Hepatocyte (in vitro differentiated cells): ENCODE data around the gene ZNF326. TPM values are rescaled to one million over a fixed set of nuclear protein-coding genes. Genes with fewer than 3 reads are reported as not detected.

Experiments
- DNase-seq: peaks from one replicate; pipeline ENCODE4 v3.0.0-alpha.2; 2016; ENCODE audit warnings: low spot score
- H2AFZ ChIP-seq: fragments of 200-600 bp; sonication (generic); 2 replicates; pipeline ENCODE4 v1.6.0; 2016; ENCODE audit warnings: antibody characterized with exemption, mild to moderate bottlenecking
- H3K27ac ChIP-seq: fragments of 200-600 bp; sonication (generic); 2 replicates; pipeline ENCODE4 v1.5.1; 2016; ENCODE audit warnings: mild to moderate bottlenecking
- H3K27me3 ChIP-seq: fragments of 200-600 bp; sonication (generic); 2 replicates; pipeline ENCODE4 v1.6.1; 2016
- H3K36me3 ChIP-seq: fragments of 200-600 bp; sonication (generic); replicated peaks from 2 replicates; pipeline ENCODE4 v1.5.1; 2016; ENCODE audit warnings: low read depth; ENCODE audit not compliant: insufficient read depth
- H3K4me1 ChIP-seq: fragments of 200-600 bp; sonication (generic); 2 replicates; pipeline ENCODE4 v1.5.1; 2016; ENCODE audit warnings: mild to moderate bottlenecking, moderate library complexity; ENCODE audit not compliant: insufficient read depth
- H3K4me2 ChIP-seq: fragments of 200-600 bp; sonication (generic); 2 replicates; pipeline ENCODE4 v1.6.0; 2016
- H3K4me3 ChIP-seq: fragments of 200-600 bp; sonication (generic); 2 replicates; pipeline ENCODE4 v1.5.1; 2016; ENCODE audit warnings: mild to moderate bottlenecking
- H3K79me2 ChIP-seq: fragments of 200-600 bp; sonication (generic); 2 replicates; pipeline ENCODE4 v1.6.0; 2017; ENCODE audit warnings: mild to moderate bottlenecking
- H3K9me2 ChIP-seq: fragments of 200-600 bp; sonication (generic); replicated peaks from 2 replicates; pipeline ENCODE4 v1.6.0; 2017; ENCODE audit warnings: mild to moderate bottlenecking; ENCODE audit not compliant: insufficient read depth
- H3K9me3 ChIP-seq: fragments of 200-600 bp; sonication (generic); 2 replicates; pipeline ENCODE4 v1.5.1; 2016; ENCODE audit warnings: low read depth, mild to moderate bottlenecking
- H4K20me1 ChIP-seq: fragments of 200-600 bp; sonication (generic); 2 replicates; pipeline ENCODE4 v1.6.0; 2016; ENCODE audit warnings: mild to moderate bottlenecking; ENCODE audit not compliant: insufficient read depth, poor library complexity, severe bottlenecking
- EZH2 ChIP-seq: fragments of 200-600 bp; sonication (generic); IDR thresholded peaks from 2 replicates; pipeline ENCODE4 v1.6.1; 2016; ENCODE audit warnings: antibody characterized with exemption, mild to moderate bottlenecking, borderline replicate concordance
- EZH2phosphoT487 ChIP-seq: fragments of 200-600 bp; sonication (generic); IDR thresholded peaks from one replicate; pipeline ENCODE4 v1.6.1; 2018; ENCODE audit warnings: antibody characterized with exemption, mild to moderate bottlenecking, low read depth, moderate library complexity; ENCODE audit not compliant: unreplicated experiment, severe bottlenecking
- WGBS: methylation state at CpG from one replicate; pipeline ENCODE4 v1.1.6; 2016; ENCODE audit warnings: low lambda C conversion rate; ENCODE audit errors: missing lambda C conversion rate; 5-methylcytosine and 5-hydroxymethylcytosine counted together
- polyA plus RNA-seq: library from polyadenylated mRNA; unstranded; fragments of >200 nt; fragmentation: Nextera tagmentation; extraction: Ambion mirVana; gene quantifications from 2 replicates; pipeline ENCODE4 v1.2.1, GENCODE V29; 2016
- small RNA-seq: library from RNA; depleted of rRNA; stranded (forward); fragments of <200 nt; gene quantifications from one replicate; pipeline ENCODE3, GENCODE V24; 2014
- total RNA-seq: library from RNA; depleted of rRNA; stranded (reverse); fragments of >200 nt; gene quantifications from 2 replicates; pipeline ENCODE4 v1.2.3, GENCODE V29; 2014
- TF ChIP-seq, protein P1 (sequence below): fragments of 200-600 bp; sonication (generic); IDR thresholded peaks from 2 replicates; pipeline ENCODE4 v1.5.1; 2016; ENCODE audit warnings: antibody characterized with exemption, mild to moderate bottlenecking; ENCODE audit not compliant: poor library complexity

The ZNF326 gene
- total and polyA plus RNA-seq, 2 experiments from 2014 or later = 16.1 to 25.7 TPM

DNA sequence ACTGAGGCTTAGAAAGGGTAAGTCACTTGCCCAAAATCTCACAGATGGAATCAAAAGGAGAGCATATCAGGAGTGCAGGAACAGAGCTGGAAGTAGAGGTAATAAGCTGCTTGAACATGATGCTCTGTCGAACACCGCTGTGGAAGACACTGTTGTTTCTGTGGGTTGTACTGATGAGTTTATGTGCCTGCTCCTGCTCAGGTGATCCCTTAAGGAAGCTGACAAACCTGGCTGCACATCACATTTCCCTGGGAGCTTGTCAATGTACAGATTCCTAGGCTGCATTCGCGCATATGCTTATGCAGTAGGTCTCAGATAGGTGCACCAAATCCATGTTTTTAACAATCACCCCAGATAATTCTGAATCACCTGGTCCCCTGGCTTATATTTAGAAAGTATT, 79.7 kb downstream of the ZNF326 start:
- no peaks in the 10 kb centered on the region for H3K4me1 ChIP-seq

DNA sequence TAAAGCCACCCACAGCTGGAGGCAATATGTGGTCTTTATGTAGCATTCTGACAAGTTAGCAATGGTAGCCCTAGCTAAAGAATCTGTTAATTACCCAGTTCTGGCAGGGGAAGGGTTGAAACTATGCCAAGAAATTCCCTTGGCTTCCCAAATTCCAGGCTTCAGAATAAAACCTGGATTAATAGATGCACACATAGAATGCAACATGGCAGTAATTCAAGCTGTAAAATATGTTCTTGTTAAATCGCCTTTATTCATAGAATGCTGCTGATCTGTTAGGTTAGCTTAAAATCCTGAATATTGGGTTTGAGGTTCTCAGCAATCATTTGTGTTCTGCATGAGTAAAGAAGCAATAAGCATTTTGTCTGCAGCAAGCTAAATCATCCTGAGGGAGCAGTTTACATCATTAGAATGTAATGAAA, 80.1 kb downstream of the ZNF326 start:
- no peaks in the 10 kb centered on the region for H3K27me3 ChIP-seq
- H3K4me1 ChIP-seq = no peaks in the 10 kb centered on the region

More for the DNA sequence above, 79.7 kb downstream of the ZNF326 start:
- Histone ChIP-seq H3K4me3 (no peak overlapping the region), H3K36me3 (no peaks in the 10 kb centered on the region), H3K4me2 (no peak overlapping the region), H3K9me3 (no peaks in the 10 kb centered on the region), H3K27me3 (no peaks in the 10 kb centered on the region), H3K27ac (no peak overlapping the region), H3K79me2 (no peaks in the 10 kb centered on the region), H2AFZ (no peak overlapping the region), H3K9me2 (no peaks in the 10 kb centered on the region), H4K20me1 (no peaks in the 10 kb centered on the region)
- TF ChIP-seq, protein P1, sequence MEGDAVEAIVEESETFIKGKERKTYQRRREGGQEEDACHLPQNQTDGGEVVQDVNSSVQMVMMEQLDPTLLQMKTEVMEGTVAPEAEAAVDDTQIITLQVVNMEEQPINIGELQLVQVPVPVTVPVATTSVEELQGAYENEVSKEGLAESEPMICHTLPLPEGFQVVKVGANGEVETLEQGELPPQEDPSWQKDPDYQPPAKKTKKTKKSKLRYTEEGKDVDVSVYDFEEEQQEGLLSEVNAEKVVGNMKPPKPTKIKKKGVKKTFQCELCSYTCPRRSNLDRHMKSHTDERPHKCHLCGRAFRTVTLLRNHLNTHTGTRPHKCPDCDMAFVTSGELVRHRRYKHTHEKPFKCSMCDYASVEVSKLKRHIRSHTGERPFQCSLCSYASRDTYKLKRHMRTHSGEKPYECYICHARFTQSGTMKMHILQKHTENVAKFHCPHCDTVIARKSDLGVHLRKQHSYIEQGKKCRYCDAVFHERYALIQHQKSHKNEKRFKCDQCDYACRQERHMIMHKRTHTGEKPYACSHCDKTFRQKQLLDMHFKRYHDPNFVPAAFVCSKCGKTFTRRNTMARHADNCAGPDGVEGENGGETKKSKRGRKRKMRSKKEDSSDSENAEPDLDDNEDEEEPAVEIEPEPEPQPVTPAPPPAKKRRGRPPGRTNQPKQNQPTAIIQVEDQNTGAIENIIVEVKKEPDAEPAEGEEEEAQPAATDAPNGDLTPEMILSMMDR = no peak
- TF ChIP-seq EZH2phosphoT487 = no peak
- no peak for TF ChIP-seq EZH2
- 95% methylated on average over 4 of the region's 4 CpGs for WGBS
- no peak for DNase-seq

DNA sequence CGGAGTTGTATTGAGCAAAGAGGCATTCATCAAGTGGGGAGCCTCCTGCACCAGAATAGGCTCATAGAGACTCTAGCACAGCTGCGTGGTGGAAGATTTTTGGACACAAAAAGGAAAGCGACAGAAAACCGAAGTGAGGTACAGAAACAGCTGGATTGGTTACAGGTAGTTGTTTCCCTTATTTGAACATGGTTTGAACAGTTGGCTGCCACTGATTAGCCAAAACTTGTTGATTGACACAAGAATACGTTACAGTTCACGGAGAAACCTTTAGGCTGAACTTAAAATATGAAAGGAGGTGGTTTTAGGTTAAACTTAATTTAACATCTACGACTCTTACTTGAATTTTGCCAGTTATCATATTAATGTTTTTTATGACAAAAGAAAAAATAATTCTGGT, 89.1 kb downstream of the ZNF326 start:
- no peaks in the 10 kb centered on the region for H3K9me2 ChIP-seq
- WGBS = 93% methylated on average over 7 of the region's 7 CpGs

More for the DNA sequence above, 80.1 kb downstream of the ZNF326 start:
- DNase-seq = no peak
- Histone ChIP-seq H3K79me2 (no peaks in the 10 kb centered on the region), H2AFZ (no peak overlapping the region), H3K4me3 (no peak overlapping the region), H3K4me2 (no peak overlapping the region), H3K9me2 (no peaks in the 10 kb centered on the region), H3K27ac (no peak overlapping the region), H3K36me3 (no peaks in the 10 kb centered on the region), H4K20me1 (no peaks in the 10 kb centered on the region), H3K9me3 (no peaks in the 10 kb centered on the region)
- TF ChIP-seq EZH2 = no peak
- WGBS = 86% methylated on average over 1 of the region's 1 CpG

More for the DNA sequence above, 89.1 kb downstream of the ZNF326 start:
- Histone ChIP-seq H3K4me1 (no peaks in the 10 kb centered on the region), H4K20me1 (no peaks in the 10 kb centered on the region), H3K27me3 (no peaks in the 10 kb centered on the region), H3K79me2 (no peaks in the 10 kb centered on the region), H3K27ac (no peak overlapping the region), H3K36me3 (no peaks in the 10 kb centered on the region), H3K4me3 (no peak overlapping the region), H2AFZ (no peak overlapping the region), H3K9me3 (no peaks in the 10 kb centered on the region), H3K4me2 (no peak overlapping the region)
- no peak for DNase-seq
- TF ChIP-seq, protein P1 = no peak
- no peak for TF ChIP-seq EZH2phosphoT487
- no peak for TF ChIP-seq EZH2

Small RNA genes within 50 kb of the gene (small RNA-seq; reads per million reads assigned to genes)
- gene RN7SKP272 = not detected

Other genes starting within 250 kb of the ZNF326 start
- gene LRRC8D, start 174.1 kb upstream of the ZNF326 start, total RNA-seq = 22.4 and 28.9 TPM in 2 replicates
- 13.8 and 15.1 TPM in 2 replicates for gene LRRC8D, start 174.1 kb upstream of the ZNF326 start, polyA plus RNA-seq